Measurements from ENCODE around the gene KRTCAP3.
A peak's percentile ranks its signal among the peaks of the same experiment; 100 is the strongest.

KRTCAP3 gene

DNA sequence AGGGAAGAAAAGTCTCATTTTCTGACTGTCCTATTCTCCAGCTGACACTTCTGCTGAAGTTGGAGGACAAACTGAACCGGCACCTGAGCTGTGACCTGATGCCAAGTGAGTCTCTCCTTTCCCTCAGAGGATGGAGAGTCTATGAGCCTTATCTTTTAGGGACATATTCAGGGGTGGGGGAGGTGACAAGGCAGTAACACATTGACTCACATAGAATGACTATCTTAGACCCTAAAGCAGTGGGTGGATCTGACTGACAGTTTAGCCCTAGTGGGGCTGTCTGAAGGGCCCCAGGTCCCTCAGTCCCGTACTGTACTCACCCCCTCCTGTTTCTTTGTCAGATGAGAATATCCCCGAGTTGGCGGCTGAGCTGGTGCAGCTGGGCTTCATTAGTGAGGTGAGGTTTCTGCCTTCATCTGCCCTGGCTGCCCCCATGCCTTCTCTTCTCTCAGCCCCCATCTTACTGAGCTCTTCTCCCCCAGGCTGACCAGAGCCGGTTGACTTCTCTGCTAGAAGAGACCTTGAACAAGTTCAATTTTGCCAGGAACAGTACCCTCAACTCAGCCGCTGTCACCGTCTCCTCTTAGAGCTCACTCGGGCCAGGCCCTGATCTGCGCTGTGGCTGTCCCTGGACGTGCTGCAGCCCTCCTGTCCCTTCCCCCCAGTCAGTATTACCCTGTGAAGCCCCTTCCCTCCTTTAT is 805 bp upstream of the KRTCAP3 start:
- no peak for DNase-seq

DNA sequence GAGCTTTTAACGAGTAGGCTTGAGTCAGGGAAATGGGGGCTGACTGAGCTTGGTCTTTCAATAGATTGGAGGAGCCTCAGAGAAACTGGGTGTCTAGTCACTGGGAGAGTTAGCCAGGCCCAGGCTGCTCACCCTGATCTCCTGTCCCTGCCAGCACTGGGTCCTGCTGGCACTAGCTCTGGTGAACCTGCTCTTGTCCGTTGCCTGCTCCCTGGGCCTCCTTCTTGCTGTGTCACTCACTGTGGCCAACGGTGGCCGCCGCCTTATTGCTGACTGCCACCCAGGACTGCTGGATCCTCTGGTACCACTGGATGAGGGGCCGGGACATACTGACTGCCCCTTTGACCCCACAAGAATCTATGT is 720 bp downstream of the KRTCAP3 start:
- no peak for DNase-seq

DNA sequence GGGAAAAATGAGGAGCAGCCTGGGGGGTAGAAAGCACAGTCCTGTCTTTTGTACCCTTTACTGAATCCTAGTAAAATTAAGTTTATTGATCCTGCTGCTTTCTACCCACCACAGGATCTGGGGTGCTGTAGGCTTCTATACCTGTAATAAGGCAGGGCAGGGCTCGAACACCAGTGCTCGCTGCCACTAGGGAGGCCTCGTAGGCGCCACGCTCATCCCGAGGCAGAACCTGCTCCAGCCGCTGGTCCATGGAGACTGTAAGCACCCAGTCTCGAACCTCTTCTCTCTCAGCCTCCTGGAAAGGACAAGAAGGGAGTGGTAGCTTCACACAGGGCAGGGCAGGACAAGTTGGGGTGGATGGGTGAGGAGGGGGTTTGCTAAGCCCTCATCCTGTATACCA is 3.0 kb downstream of the KRTCAP3 start:
- DNase-seq, result no peak

DNA sequence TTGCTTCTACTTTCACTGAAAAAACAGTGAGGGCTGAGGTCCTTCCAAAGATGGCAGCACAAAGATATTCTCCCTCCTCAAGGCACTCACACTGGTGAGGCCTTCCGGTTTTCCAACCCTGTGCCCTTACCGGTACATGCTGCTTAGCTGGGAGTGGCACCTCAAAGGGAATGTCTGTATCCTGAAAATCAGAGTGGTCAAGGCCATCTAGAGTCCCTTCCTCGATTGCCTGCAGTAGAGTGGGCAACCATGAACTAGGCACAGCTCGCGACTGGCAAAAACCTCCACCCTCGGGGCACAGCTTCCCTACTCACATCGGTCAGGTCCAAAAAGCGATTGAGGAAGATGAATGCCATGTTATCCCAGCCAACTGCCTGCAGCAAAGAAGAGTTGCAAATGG is 3.4 kb downstream of the KRTCAP3 start:
- DNase-seq, result no peak

GRCh38 chr2:27446057-27446456 is 3.9 kb downstream of the KRTCAP3 start:
- no peak for DNase-seq

GRCh38 chr2:27448381-27448780 is 6.2 kb downstream of the KRTCAP3 start:
- no peak for DNase-seq

GRCh38 chr2:27451095-27451494 is 8.9 kb downstream of the KRTCAP3 start:
- DNase-seq, result no peak

- DNase-seq, result no peak
These were observed 11.8 kb downstream of the KRTCAP3 start for GRCh38 chr2:27453968-27454367.

DNA sequence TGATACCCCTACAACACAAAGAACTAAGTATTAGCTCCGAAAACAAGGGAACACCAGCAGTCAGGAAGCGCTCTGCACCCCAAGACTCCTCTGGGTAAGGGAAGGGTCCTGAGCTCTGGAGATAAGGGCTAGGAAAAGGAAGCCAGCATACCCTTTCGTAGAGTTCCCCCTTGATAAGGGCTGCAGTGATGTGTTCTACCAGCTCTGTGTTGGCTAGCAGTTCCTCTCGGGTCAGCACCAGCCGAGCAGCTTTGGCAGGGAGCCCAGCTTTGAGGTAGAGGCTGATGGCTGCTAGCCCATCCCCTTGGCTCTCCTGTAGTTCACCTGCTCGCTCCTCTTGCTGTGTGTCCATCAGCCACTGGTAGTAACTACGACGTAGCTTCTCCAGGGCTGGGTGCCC is 18.9 kb downstream of the KRTCAP3 start:
- DNase-seq, result no peak

GRCh38 chr2:27464443-27464842 is 22.3 kb downstream of the KRTCAP3 start:
- DNase-seq, result no peak

DNA sequence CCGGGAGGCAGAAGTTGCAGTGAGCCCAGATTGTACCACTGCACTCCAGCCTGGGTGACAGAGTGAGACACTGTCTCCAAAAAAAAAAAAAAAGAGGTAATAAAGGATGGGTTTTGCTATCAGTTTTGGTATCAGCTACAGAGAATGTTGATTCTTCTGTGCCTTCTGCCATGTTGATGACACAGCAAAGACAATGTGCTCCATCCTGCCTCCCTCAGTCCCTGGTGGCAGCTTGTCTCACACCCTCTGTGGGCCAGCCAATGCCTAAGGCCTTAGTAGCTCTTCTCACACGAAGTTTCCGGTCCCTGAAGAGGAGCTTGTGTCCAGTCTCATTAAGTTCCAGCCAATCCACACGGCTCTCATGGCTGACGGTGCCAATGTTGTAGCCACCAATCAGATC is 29.8 kb downstream of the KRTCAP3 start:
- no peak for DNase-seq

DNA sequence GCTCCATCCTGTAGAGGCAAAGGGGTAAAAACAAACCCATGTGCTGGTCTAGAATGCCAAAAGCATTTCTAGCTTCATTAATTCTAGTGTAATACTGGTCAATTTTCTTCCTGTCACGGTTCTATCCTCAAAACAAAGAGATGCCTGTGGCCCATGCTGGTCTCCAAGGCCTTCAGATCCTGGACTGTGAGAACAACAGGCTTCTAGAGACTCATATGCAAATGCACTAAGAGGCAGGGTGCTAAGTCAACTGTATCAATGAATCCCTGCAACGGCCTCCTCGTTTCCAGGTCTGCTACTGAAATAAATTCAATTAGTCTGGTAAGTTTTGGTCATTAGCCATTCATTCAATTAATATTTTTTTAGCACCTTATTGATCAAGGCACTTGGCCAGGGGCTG is 43.3 kb downstream of the KRTCAP3 start:
- DNase-seq, result no peak

DNA sequence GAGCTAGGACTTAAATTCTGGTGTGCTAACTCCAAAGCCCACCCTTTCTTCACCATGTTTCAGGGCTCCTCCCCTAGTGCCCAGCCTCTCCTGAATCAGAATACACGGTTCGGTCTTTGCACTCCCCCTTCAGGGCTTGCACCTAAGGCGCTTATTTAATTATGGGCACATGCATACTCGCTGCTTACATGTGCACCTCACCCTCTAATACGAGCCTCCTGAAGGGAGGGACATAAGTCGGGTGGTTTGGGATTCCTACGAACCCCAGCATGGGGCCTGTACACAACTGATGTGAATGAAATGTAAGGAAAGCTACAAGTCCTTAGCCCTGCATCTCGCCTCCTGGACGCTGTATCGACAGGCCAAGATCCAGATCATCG is 46.9 kb downstream of the KRTCAP3 start:
- no peak for DNase-seq

DNA sequence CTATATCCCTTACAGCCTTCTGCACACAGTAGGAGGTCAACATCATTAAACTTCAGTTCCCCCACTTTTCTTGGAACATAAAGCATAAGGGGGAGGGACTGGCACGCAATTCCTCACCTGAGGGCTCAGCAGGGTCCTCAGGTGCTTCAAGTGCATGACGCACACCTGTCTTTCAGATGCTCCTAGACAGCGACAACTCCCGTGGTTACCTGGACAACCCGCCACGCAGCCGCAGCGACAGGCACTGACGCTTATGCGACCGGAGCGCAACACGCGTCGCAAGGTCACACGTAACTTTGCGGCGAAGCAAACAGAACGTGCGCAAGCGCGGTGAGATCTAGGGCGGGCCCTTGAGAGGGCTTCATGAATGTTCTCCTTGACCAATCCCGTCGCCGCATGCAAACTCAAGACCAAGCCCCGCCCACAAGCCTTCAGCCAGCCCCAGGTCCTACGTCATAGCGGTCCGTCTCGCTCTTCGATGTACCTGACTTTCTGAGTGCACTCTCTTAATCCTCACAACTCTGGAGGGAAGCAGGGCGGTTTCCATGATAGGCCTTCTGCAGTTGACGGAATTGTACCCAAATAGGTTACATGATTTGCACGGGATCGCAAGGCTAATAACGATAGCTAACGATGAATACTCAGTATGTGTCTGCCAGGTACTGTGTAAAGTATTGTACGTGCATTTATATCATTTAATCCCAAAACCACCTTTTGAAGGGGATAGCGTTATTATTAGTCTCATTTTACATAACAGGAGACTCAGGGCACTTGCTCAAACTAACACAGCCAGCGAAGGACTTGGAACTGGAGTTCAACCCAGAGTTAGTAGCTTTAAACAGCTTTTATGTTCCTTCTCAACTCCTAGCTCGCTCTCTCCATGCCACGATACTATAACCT is 47.6 kb downstream of the KRTCAP3 start, which contains the start of gene IFT172:
TSS of gene IFT172 (minus strand) at position 246 of the 900 bp plus-strand sequence. CDS start at position 156, 90 bp downstream.
- peak; percentile 98 for DNase-seq

DNA sequence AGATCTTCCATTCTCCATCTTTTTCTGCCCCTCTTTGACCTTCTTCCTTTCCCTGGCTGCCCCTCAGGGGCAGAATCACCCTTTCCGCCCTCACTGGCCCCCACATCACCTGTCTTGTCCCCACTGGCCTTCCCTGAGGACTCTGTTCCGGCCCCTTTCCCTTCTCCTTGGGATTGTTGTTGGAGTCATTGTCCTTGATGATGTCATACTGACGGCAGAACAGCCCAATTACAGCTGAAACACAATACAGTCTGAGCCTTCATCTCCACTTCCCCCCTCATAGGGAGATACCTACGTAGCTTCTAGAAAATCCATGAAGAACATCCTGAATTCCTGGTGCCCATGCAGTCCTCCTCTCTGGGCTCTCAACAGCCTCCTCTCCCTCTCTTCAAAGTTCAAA is 50.4 kb downstream of the KRTCAP3 start:
- DNase-seq, result no peak

DNA sequence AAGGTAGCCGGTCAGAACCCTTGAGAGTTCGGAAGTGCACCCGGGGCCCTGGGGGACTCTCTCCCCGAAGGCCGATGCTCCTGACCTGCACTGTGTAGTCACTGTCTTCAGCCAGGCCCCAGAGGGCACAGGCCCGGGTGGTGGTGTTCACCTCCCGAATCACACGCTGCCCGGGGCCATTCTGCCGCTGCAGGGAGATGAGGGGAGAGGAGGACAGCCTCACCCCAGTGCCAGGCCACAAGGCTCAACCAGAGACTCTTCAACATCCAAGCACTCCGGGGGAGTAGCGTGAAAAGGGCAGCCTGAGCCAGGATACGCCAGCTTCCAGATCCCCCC is 51.7 kb downstream of the KRTCAP3 start:
- no peak for DNase-seq

Measured in activated effector memory CD4-positive, alpha-beta T cell treated with Interleukin-2 at 50 U/mL for 16 hours (primary cell).